ENCODE measurements around the gene SLC43A2.

- TF ChIP-seq CTCF (IDR thresholded peaks at IDR 0.05; ENCODE audit: poor library complexity, severe bottlenecking), result no peak
- TF ChIP-seq POLR2AphosphoS5 (IDR thresholded peaks at IDR 0.05), result no peak
- TF ChIP-seq EZH2 (IDR thresholded peaks at IDR 0.05; ENCODE audit: borderline replicate concordance, insufficient read depth, low read length, poor library complexity, severe bottlenecking), result no peak
- no peak for TF ChIP-seq EP300 (conservative IDR thresholded peaks at IDR 0.05; ENCODE audit: poor library complexity, severe bottlenecking)
- no peak for TF ChIP-seq TAF1 (IDR thresholded peaks at IDR 0.05; ENCODE audit: low read depth)
- TF ChIP-seq MXI1 (conservative IDR thresholded peaks at IDR 0.05; ENCODE audit: poor library complexity, severe bottlenecking), result no peak
Observed at GRCh38 chr17:1621273-1621954, 7.2 kb downstream of the SLC43A2 start.
